ENCODE measurements around the gene RXRG. TPM values are rescaled to one million over a fixed set of nuclear protein-coding genes. Genes with fewer than 3 reads are reported as not detected.

The RXRG gene
- total and polyA plus RNA-seq, 2 experiments from 2014 or later = 0.07 to 1.5 TPM

- H3K79me2 ChIP-seq = no peaks in the 10 kb centered on the region
- no peaks in the 10 kb centered on the region for H3K9me3 ChIP-seq (ENCODE audit: low read depth)
- no peaks in the 10 kb centered on the region for H3K4me1 ChIP-seq (ENCODE audit: insufficient read depth)
- no peaks in the 10 kb centered on the region for H3K9me2 ChIP-seq (replicated peaks; ENCODE audit: insufficient read depth)
- 71% methylated on average over 2 of the region's 2 CpGs for WGBS (ENCODE audit: low lambda C conversion rate, missing lambda C conversion rate)
- H3K4me2 ChIP-seq = no peak overlapping the region
- no peak for DNase-seq (ENCODE audit: low spot score)
- no peak overlapping the region for H2AFZ ChIP-seq
- H3K27ac ChIP-seq = no peak overlapping the region
- no peaks in the 10 kb centered on the region for H4K20me1 ChIP-seq (ENCODE audit: insufficient read depth, poor library complexity, severe bottlenecking)
- H3K4me3 ChIP-seq = no peak overlapping the region
- TF ChIP-seq EZH2 (IDR thresholded peaks at IDR 0.05; ENCODE audit: borderline replicate concordance) (no peak), EZH2phosphoT487 (IDR thresholded peaks at IDR 0.05; ENCODE audit: low read depth, severe bottlenecking, unreplicated experiment) (no peak), CTCF (IDR thresholded peaks at IDR 0.05; ENCODE audit: poor library complexity) (no peak)
- H3K36me3 ChIP-seq (replicated peaks; ENCODE audit: insufficient read depth, low read depth) = no peaks in the 10 kb centered on the region
- no peaks in the 10 kb centered on the region for H3K27me3 ChIP-seq
Observed at GRCh38 chr1:165419839-165420238, 25.1 kb downstream of the RXRG start.

- no peak for TF ChIP-seq EZH2 (IDR thresholded peaks at IDR 0.05; ENCODE audit: borderline replicate concordance)
- no peak for TF ChIP-seq CTCF (IDR thresholded peaks at IDR 0.05; ENCODE audit: poor library complexity)
- TF ChIP-seq EZH2phosphoT487 (IDR thresholded peaks at IDR 0.05; ENCODE audit: low read depth, severe bottlenecking, unreplicated experiment) = no peak
- H3K79me2 ChIP-seq = no peaks in the 10 kb centered on the region
- no peaks in the 10 kb centered on the region for H3K36me3 ChIP-seq (replicated peaks; ENCODE audit: insufficient read depth, low read depth)
- H4K20me1 ChIP-seq (ENCODE audit: insufficient read depth, poor library complexity, severe bottlenecking) = no peaks in the 10 kb centered on the region
- H3K27me3 ChIP-seq = no peaks in the 10 kb centered on the region
- H3K4me2 ChIP-seq = no peak overlapping the region
- H3K9me3 ChIP-seq (ENCODE audit: low read depth) = no peaks in the 10 kb centered on the region
- DNase-seq (ENCODE audit: low spot score) = no peak
- H2AFZ ChIP-seq = no peak overlapping the region
- H3K4me1 ChIP-seq (ENCODE audit: insufficient read depth) = no peaks in the 10 kb centered on the region
- no peak overlapping the region for H3K27ac ChIP-seq
- no peak overlapping the region for H3K4me3 ChIP-seq
- H3K9me2 ChIP-seq (replicated peaks; ENCODE audit: insufficient read depth) = no peaks in the 10 kb centered on the region
Observed at GRCh38 chr1:165418195-165418594, 26.7 kb downstream of the RXRG start.

- Histone ChIP-seq H3K27ac (no peak overlapping the region), H2AFZ (no peak overlapping the region), H3K9me3 (ENCODE audit: low read depth) (no peaks in the 10 kb centered on the region), H3K4me2 (no peak overlapping the region), H3K4me3 (no peak overlapping the region), H3K36me3 (replicated peaks; ENCODE audit: insufficient read depth, low read depth) (no peaks in the 10 kb centered on the region), H3K4me1 (ENCODE audit: insufficient read depth) (no peaks in the 10 kb centered on the region), H3K9me2 (replicated peaks; ENCODE audit: insufficient read depth) (no peaks in the 10 kb centered on the region), H3K27me3 (peaks cover 3% of the 10 kb centered on the region), H3K79me2 (no peaks in the 10 kb centered on the region), H4K20me1 (ENCODE audit: insufficient read depth, poor library complexity, severe bottlenecking) (no peaks in the 10 kb centered on the region)
- 86% methylated on average over 11 of the region's 11 CpGs for WGBS (ENCODE audit: low lambda C conversion rate, missing lambda C conversion rate)
- DNase-seq (ENCODE audit: low spot score) = no peak
- TF ChIP-seq CTCF (IDR thresholded peaks at IDR 0.05; ENCODE audit: poor library complexity) (no peak), EZH2phosphoT487 (IDR thresholded peaks at IDR 0.05; ENCODE audit: low read depth, severe bottlenecking, unreplicated experiment) (no peak), EZH2 (IDR thresholded peaks at IDR 0.05; ENCODE audit: borderline replicate concordance) (no peak)
Observed at GRCh38 chr1:165416876-165417275, 28.1 kb downstream of the RXRG start.

GRCh38 chr1:165415068-165415467 lies 29.9 kb downstream of the RXRG start:
- TF ChIP-seq EZH2 (IDR thresholded peaks at IDR 0.05; ENCODE audit: borderline replicate concordance) (no peak), CTCF (IDR thresholded peaks at IDR 0.05; ENCODE audit: poor library complexity) (no peak), EZH2phosphoT487 (IDR thresholded peaks at IDR 0.05; ENCODE audit: low read depth, severe bottlenecking, unreplicated experiment) (no peak)
- no peak overlapping the region for H3K4me3 ChIP-seq
- H4K20me1 ChIP-seq (ENCODE audit: insufficient read depth, poor library complexity, severe bottlenecking) = no peaks in the 10 kb centered on the region
- no peak overlapping the region for H3K27ac ChIP-seq
- H3K9me2 ChIP-seq (replicated peaks; ENCODE audit: insufficient read depth) = no peaks in the 10 kb centered on the region
- no peak overlapping the region for H2AFZ ChIP-seq
- no peaks in the 10 kb centered on the region for H3K36me3 ChIP-seq (replicated peaks; ENCODE audit: insufficient read depth, low read depth)
- H3K79me2 ChIP-seq = no peaks in the 10 kb centered on the region
- H3K4me1 ChIP-seq (ENCODE audit: insufficient read depth) = no peaks in the 10 kb centered on the region
- WGBS (ENCODE audit: low lambda C conversion rate, missing lambda C conversion rate) = 93% methylated on average over 1 of the region's 1 CpG
- no peak overlapping the region for H3K4me2 ChIP-seq
- no peak for DNase-seq (ENCODE audit: low spot score)
- H3K27me3 ChIP-seq = peaks cover 9% of the 10 kb centered on the region
- H3K9me3 ChIP-seq (ENCODE audit: low read depth) = no peaks in the 10 kb centered on the region

All from hepatocyte (in vitro differentiated cells).